Measurements from ENCODE around the gene TSFM. TPM values are rescaled to one million over a fixed set of nuclear protein-coding genes. Genes with fewer than 3 reads are reported as not detected.

TSFM gene
- total and polyA plus RNA-seq, 7 donors = 31.5 to 74.3 (median 52.1) TPM

DNA sequence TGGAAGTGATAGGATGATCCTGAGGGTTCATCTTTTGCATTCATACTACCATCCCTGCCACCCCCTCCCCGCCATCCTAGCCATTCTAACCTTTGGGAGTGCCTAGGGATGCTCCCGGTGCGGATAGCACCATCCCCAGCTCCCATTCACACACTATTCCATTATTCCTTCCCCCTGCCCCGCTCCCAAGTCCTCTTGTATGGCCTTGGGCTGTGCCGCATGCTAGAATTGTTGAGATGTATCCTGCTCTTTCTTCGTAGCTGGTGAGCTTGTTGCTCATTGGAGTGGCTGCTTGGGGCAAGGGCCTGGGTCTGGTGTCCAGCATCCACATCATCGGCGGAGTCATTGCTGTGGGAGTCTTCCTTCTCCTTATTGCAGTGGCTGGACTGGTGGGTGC is 37.1 kb upstream of the TSFM start:
- H3K36me3 ChIP-seq (ENCODE audit: insufficient read depth in 1 of 2, low read depth in 1 of 2) = peaks cover 16 to 47% of the 10 kb centered on the region in 2 donors
- TF ChIP-seq, protein P1, sequence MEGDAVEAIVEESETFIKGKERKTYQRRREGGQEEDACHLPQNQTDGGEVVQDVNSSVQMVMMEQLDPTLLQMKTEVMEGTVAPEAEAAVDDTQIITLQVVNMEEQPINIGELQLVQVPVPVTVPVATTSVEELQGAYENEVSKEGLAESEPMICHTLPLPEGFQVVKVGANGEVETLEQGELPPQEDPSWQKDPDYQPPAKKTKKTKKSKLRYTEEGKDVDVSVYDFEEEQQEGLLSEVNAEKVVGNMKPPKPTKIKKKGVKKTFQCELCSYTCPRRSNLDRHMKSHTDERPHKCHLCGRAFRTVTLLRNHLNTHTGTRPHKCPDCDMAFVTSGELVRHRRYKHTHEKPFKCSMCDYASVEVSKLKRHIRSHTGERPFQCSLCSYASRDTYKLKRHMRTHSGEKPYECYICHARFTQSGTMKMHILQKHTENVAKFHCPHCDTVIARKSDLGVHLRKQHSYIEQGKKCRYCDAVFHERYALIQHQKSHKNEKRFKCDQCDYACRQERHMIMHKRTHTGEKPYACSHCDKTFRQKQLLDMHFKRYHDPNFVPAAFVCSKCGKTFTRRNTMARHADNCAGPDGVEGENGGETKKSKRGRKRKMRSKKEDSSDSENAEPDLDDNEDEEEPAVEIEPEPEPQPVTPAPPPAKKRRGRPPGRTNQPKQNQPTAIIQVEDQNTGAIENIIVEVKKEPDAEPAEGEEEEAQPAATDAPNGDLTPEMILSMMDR (IDR thresholded peaks at IDR 0.05) = no peak
- H3K4me1 ChIP-seq = peaks cover 17% of the 10 kb centered on the region
- H3K27me3 ChIP-seq (ENCODE audit: insufficient read depth in 3 of 3, low read length in 2 of 3) = peaks cover 0 to 8% (median 3%) of the 10 kb centered on the region in 3 donors
- 32 to 38% (median 34%) methylated on average over 8 of the region's 8 CpGs for WGBS, 3 donors
- intact Hi-C loops (cut with DNase I) = no loop called here
- DNase-seq (no peak), ATAC-seq (peak; percentile 6 to 32 (median 14))
- peak overlapping the region; percentile 96 for H3K4me3 ChIP-seq
- no peaks in the 10 kb centered on the region for H3K9me3 ChIP-seq
- H3K27ac ChIP-seq = peak overlapping the region; percentile 97

DNA sequence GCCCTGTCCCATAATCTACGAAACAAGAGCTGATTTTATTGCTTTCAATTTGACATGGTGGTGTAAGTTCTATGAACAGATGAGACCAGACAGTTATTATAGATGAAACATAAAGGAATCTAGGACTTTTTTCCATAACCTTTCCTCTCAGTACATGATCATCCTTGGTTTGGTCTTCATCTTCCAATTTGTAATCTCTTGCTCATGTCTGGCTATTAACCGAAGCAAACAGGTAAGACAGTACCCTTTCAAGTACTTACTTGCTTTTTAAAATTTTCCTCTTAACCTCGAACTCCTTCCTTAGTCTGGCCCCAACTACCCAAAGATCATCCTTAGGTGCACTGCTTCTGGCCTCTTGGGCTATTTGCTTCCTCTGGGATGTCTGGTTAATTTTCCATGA is 36.6 kb upstream of the TSFM start:
- Histone ChIP-seq H3K4me3 (peak overlapping the region; percentile 96), H3K36me3 (ENCODE audit: insufficient read depth in 1 of 2, low read depth in 1 of 2) (peaks cover 20 to 51% of the 10 kb centered on the region in 2 donors), H3K27ac (no peak overlapping the region), H3K27me3 (ENCODE audit: insufficient read depth in 3 of 3, low read length in 2 of 3) (peaks cover 0 to 4% (median 3%) of the 10 kb centered on the region in 3 donors), H3K9me3 (no peaks in the 10 kb centered on the region), H3K4me1 (peaks cover 22% of the 10 kb centered on the region)
- ATAC-seq (no peak), DNase-seq (no peak)
- intact Hi-C loops (cut with DNase I) = no loop called here
- TF ChIP-seq, protein P1 (IDR thresholded peaks at IDR 0.05) = no peak
- 78 to 80% (median 79%) methylated on average over 3 of the region's 3 CpGs for WGBS, 3 donors

DNA sequence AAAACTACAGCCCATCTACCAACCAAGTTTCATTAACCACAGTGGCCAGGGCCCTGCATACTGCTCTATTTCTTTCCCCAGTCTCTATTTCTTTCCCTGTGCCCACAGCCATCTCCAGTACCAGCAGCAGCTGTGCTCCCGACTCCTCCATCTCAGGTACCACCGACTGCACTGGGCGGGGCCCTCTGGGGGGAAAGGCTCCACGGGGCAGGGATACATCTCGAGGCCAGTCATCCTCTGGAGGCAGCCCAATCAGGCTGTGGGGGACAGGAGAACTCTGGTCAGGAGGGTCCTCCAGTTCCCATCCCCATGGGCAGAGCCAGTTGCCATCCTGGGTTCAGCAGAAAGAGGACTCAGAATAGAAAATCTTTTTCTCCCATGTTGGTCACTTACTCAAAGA is 33.5 kb upstream of the TSFM start:
- Histone ChIP-seq H3K27me3 (ENCODE audit: insufficient read depth in 3 of 3, low read length in 2 of 3) (no peaks in the 10 kb centered on the region), H3K4me1 (peaks cover 27% of the 10 kb centered on the region), H3K4me3 (no peak overlapping the region), H3K27ac (no peak overlapping the region), H3K36me3 (ENCODE audit: insufficient read depth in 1 of 2, low read depth in 1 of 2) (peaks cover 20 to 51% of the 10 kb centered on the region in 2 donors), H3K9me3 (no peaks in the 10 kb centered on the region)
- DNase-seq = no peak
- WGBS, 3 donors = 87 to 91% (median 88%) methylated on average over 5 of the region's 5 CpGs
- no peak for ATAC-seq
- TF ChIP-seq, protein P1 (IDR thresholded peaks at IDR 0.05) = no peak
- intact Hi-C loops (cut with DNase I) = no loop called here

DNA sequence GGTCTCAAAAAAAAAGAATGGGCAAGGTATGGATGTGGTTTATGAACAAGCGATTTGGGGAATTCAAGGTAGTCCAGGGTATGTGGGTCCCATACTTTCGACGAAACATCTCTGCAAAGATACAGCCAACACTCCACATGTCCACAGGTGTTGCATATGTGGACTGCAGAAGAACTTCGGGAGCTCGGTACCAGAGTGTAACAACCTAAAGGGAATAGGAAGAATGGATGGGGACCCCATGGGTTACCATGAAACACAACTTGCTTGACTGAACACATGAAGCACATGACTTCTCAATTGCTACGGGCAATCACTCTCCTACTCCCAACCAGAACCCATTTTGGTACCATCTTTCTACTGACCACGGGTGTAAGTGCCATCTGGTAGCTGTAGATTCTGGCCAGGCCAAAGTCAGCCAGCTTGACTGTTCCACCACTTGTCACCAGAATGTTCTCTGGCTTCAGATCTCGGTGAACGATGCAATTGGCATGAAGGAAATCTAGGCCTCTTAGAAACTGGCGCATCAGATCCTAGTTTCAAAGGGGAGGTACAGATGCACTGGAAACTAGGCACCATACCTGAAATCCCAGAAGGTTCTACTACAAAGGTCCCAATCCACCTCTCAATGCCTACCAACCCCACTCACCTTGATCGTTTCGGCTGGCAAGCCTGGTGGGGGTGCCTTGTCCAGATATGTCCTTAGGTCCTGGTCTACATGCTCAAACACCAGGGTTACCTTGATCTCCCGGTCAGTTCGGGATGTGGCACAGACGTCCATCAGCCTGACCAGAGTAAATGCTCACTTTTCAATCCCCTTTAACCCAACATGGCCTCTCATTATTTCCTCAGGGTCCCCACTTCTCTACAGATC is 31.8 kb upstream of the TSFM start:
- no peaks in the 10 kb centered on the region for H3K9me3 ChIP-seq
- peaks cover 20 to 51% of the 10 kb centered on the region in 2 donors for H3K36me3 ChIP-seq (ENCODE audit: insufficient read depth in 1 of 2, low read depth in 1 of 2)
- WGBS, 3 donors = 71 to 80% (median 75%) methylated on average over 15 of the region's 15 CpGs
- ATAC-seq (no peak), DNase-seq (no peak)
- peaks cover 0 to 1% (median 0%) of the 10 kb centered on the region in 3 donors for H3K27me3 ChIP-seq (ENCODE audit: insufficient read depth in 3 of 3, low read length in 2 of 3)
- H3K4me1 ChIP-seq = peaks cover 24% of the 10 kb centered on the region
- peak overlapping the region; percentile 93 for H3K4me3 ChIP-seq
- peak overlapping the region; percentile 96 for H3K27ac ChIP-seq
- intact Hi-C loops (cut with DNase I) = no loop called here
- TF ChIP-seq, protein P1 (IDR thresholded peaks at IDR 0.05) = no peak
